ENCODE data around the gene NDFIP1. TPM values are rescaled to one million over a fixed set of nuclear protein-coding genes. Genes with fewer than 3 reads are reported as not detected.

The NDFIP1 gene
- total RNA-seq, 5 donors from 2014 or later (not counting 1 experiment from before 2014, with no cell fraction given): 76.3 to 194 (median 90.8) TPM

DNA sequence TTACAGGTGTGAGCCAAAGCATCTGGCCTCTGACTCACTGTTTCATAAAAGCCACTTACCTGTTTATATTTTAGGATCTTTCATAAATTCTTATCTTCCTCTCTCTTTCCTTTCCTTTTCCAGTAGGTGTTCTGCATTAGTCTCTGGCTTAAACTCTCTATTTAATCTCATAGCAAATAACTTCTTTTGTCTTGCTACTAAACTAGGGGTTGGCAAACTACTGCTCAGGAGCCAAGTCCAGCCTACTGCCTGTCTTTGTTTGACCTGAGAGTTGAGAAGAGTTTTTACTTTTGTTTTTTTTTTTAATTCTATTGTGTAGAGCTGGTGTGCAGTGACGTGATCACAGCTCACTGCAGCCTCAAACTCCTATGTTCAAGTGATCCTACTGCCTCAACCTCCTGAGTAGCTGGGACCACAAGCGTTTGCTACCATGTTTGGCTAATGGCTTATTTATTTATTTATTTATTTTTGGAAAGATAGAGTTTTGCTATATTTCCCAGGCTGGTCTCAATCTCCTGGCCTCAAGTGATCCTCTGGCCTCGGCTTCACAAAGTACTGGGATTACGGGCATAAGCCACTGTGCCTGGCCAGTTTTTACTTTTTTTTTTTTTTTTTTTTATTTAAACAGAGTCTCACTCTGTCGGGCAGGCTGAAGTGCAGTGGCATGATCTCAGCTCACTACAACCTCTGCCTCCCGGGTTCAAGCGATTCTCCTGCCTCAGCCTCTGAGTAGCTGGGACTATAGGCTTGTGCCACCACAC is 5.4 kb upstream of the NDFIP1 start:
- no peaks in the 10 kb centered on the region for H3K27me3 Mint-ChIP-seq
- ChIA-PET CTCF (interaction anchor here in 1 of 2 donors (1.5 kb wide), 1 partner anchor 8 kb away, joined by 7 read pairs; no protein-coding TSS in a partner anchor), POLR2A (interaction anchor here (0.6 to 1.4 kb wide), 4 partner anchors 10 to 1302 kb away, joined by 3 to 9 read pairs (median 4); no protein-coding TSS in a partner anchor)
- H3K27ac ChIP-seq (ENCODE audit: low read length): peak overlapping the region; percentile 96
- no peaks in the 10 kb centered on the region for H3K36me3 ChIP-seq (ENCODE audit: control insufficient read depth in 2 of 2, extremely low read depth in 1 of 2, insufficient read depth in 1 of 2, low read length in 1 of 2)
- WGBS (ENCODE audit: insufficient coverage): no CpG with 5 or more reads among the region's 7 CpGs
- H3K9me3 Mint-ChIP-seq: no peaks in the 10 kb centered on the region
- peaks cover 31 to 35% of the 10 kb centered on the region in 2 experiments for H3K4me1 ChIP-seq (ENCODE audit: control insufficient read depth in 1 of 2, extremely low read depth in 1 of 2, insufficient read depth in 2 of 2, low read length in 2 of 2)
- ATAC-seq (replicated peaks in 1 of 4): no peak
- no peak overlapping the region for H3K4me3 ChIP-seq (ENCODE audit: control insufficient read depth in 1 of 2, extremely low read depth in 1 of 2, low read length in 1 of 2)
- H3K4me3 Mint-ChIP-seq: peak overlapping the region in 1 of 3 donors; percentile 4
- H3K36me3 Mint-ChIP-seq: no peaks in the 10 kb centered on the region
- H3K27ac Mint-ChIP-seq: peak overlapping the region; percentile 48 to 86
- H3K27me3 ChIP-seq (replicated peaks in 1 of 2; ENCODE audit: control insufficient read depth in 2 of 2, extremely low read depth in 1 of 2, insufficient read depth in 2 of 2, low read length in 1 of 2): no peaks in the 10 kb centered on the region
- DNase-seq: no peak
- no peaks in the 10 kb centered on the region for H3K9me3 ChIP-seq
- H3K4me1 Mint-ChIP-seq: peaks cover 60 to 77% (median 66%) of the 10 kb centered on the region in 3 donors

DNA sequence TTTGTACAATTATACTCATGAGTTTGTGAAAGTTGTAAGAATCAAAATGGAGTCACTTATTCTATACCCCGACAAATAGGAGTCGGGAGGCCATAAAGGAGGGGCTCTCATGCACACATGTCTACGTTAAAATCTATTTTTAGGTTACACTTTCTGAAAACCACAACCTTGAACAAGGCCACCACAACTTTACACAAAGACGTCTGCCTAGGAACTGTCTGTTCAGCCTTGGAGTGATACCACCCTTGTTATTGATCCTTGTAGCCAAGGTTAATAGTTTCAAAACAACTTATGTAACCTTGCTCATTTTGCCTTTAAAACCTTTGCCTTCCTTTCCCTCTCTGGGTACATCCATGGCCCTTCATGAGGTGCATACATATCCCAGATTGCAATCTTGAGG is 4.1 kb upstream of the NDFIP1 start:
- Mint-ChIP-seq H3K4me3 (peak overlapping the region in 2 of 3 donors; percentile 2 to 58), H3K36me3 (no peaks in the 10 kb centered on the region), H3K27me3 (no peaks in the 10 kb centered on the region), H3K27ac (peak overlapping the region; percentile 95 to 98), H3K9me3 (no peaks in the 10 kb centered on the region), H3K4me1 (peaks cover 53 to 71% (median 58%) of the 10 kb centered on the region in 3 donors)
- Histone ChIP-seq H3K27me3 (replicated peaks in 1 of 2; ENCODE audit: control insufficient read depth in 2 of 2, extremely low read depth in 1 of 2, insufficient read depth in 2 of 2, low read length in 1 of 2) (no peaks in the 10 kb centered on the region), H3K9me3 (no peaks in the 10 kb centered on the region), H3K27ac (ENCODE audit: low read length) (peak overlapping the region; percentile 96), H3K4me3 (ENCODE audit: control insufficient read depth in 1 of 2, extremely low read depth in 1 of 2, low read length in 1 of 2) (no peak overlapping the region), H3K36me3 (ENCODE audit: control insufficient read depth in 2 of 2, extremely low read depth in 1 of 2, insufficient read depth in 1 of 2, low read length in 1 of 2) (no peaks in the 10 kb centered on the region), H3K4me1 (ENCODE audit: control insufficient read depth in 1 of 2, extremely low read depth in 1 of 2, insufficient read depth in 2 of 2, low read length in 2 of 2) (peaks cover 29 to 39% of the 10 kb centered on the region in 2 experiments)
- peak; percentile 27 to 70 (median 32) for ATAC-seq (replicated peaks in 1 of 4)
- peak in 31 of 35 experiments; percentile 10 to 80 (median 53) for DNase-seq
- CTCF ChIA-PET: interaction anchor here in 1 of 2 donors (1.0 to 1.5 kb wide), 4 partner anchors 9 to 541 kb away, joined by 3 to 7 read pairs (median 4); no protein-coding TSS in a partner anchor
- 0% methylated on average over 2 of the region's 4 CpGs for WGBS (ENCODE audit: insufficient coverage)
- POLR2A ChIA-PET: interaction anchor here (0.7 to 1.4 kb wide), 5 partner anchors 9 to 33 kb away, joined by 3 to 5 read pairs (median 4); no protein-coding TSS in a partner anchor

- Mint-ChIP-seq H3K27ac (peak overlapping the region; percentile 95 to 98), H3K27me3 (no peaks in the 10 kb centered on the region), H3K9me3 (no peaks in the 10 kb centered on the region), H3K36me3 (no peaks in the 10 kb centered on the region), H3K4me3 (peak overlapping the region in 1 of 3 donors; percentile 58), H3K4me1 (peaks cover 62 to 72% (median 66%) of the 10 kb centered on the region in 3 donors)
- ChIA-PET POLR2A (interaction anchor here in 1 of 2 donors (1.0 kb wide), 1 partner anchor 17 kb away, joined by 3 read pairs; no protein-coding TSS in a partner anchor), CTCF (no interaction called here)
- H3K36me3 ChIP-seq (ENCODE audit: control insufficient read depth in 2 of 2, extremely low read depth in 1 of 2, insufficient read depth in 1 of 2, low read length in 1 of 2): no peaks in the 10 kb centered on the region
- no peak overlapping the region for H3K4me3 ChIP-seq (ENCODE audit: control insufficient read depth in 1 of 2, extremely low read depth in 1 of 2, low read length in 1 of 2)
- no peaks in the 10 kb centered on the region for H3K9me3 ChIP-seq
- peaks cover 42 to 45% of the 10 kb centered on the region in 2 experiments for H3K4me1 ChIP-seq (ENCODE audit: control insufficient read depth in 1 of 2, extremely low read depth in 1 of 2, insufficient read depth in 2 of 2, low read length in 2 of 2)
- ATAC-seq (replicated peaks in 1 of 4) (no peak), DNase-seq (no peak)
- WGBS (ENCODE audit: insufficient coverage): 86% methylated on average over 2 of the region's 3 CpGs
- no peaks in the 10 kb centered on the region for H3K27me3 ChIP-seq (replicated peaks in 1 of 2; ENCODE audit: control insufficient read depth in 2 of 2, extremely low read depth in 1 of 2, insufficient read depth in 2 of 2, low read length in 1 of 2)
- H3K27ac ChIP-seq (ENCODE audit: low read length): no peak overlapping the region
Observed at GRCh38 chr5:142106061-142106460, 2.5 kb upstream of the NDFIP1 start.

DNA sequence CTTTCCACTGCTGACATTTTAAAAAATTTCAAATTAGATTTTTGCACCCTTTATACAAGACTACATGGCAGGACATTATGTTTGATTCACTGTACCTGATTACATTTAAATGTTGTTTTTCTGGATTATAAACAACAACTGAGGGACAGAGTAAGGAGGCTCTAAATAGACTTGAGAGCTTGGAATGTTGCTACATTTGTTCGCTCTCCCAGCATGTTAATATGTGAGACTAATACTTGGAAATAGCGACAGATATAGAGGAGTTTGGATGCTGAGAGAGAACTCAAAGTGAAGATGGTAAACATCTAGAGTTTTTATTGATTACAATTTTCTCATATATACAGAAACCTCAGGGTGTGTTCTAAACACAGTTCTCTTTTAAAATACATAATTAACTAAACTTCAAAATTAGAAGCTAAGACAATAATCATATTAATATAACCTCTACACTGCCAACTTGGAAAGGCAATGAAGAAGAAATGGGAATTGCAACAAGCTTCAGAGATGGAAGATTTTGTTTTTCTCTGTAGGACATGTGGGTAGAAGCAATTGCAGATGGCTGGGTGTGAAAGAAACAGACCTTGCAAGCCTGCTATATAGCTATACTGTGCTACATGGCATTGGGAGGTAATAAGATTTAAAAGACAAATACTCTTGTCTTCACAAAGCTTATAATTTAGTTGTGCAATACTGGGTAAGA is 1.4 kb upstream of the NDFIP1 start:
- ChIA-PET POLR2A (interaction anchor here (0.6 to 4.0 kb wide), 8 partner anchors 12 to 384 kb away, joined by 3 to 49 read pairs (median 4); no protein-coding TSS in a partner anchor), CTCF (interaction anchor here (0.9 to 4.9 kb wide), 5 partner anchors 10 to 116 kb away, joined by 3 to 48 read pairs (median 5); partner anchors contain the start of gene GNPDA1 (in 1 of the 2))
- DNase-seq: no peak
- no peaks in the 10 kb centered on the region for H3K36me3 ChIP-seq (ENCODE audit: control insufficient read depth in 2 of 2, extremely low read depth in 1 of 2, insufficient read depth in 1 of 2, low read length in 1 of 2)
- H3K4me1 ChIP-seq (ENCODE audit: control insufficient read depth in 1 of 2, extremely low read depth in 1 of 2, insufficient read depth in 2 of 2, low read length in 2 of 2): peaks cover 47 to 49% of the 10 kb centered on the region in 2 experiments
- Mint-ChIP-seq H3K36me3 (no peaks in the 10 kb centered on the region), H3K27ac (peak overlapping the region; percentile 95 to 98), H3K9me3 (no peaks in the 10 kb centered on the region), H3K4me3 (peak overlapping the region; percentile 43 to 99 (median 82)), H3K27me3 (no peaks in the 10 kb centered on the region), H3K4me1 (peaks cover 66 to 78% (median 71%) of the 10 kb centered on the region in 3 donors)
- H3K27ac ChIP-seq (ENCODE audit: low read length): peak overlapping the region; percentile 92
- H3K27me3 ChIP-seq (replicated peaks in 1 of 2; ENCODE audit: control insufficient read depth in 2 of 2, extremely low read depth in 1 of 2, insufficient read depth in 2 of 2, low read length in 1 of 2): no peaks in the 10 kb centered on the region
- ATAC-seq (replicated peaks in 1 of 4): no peak
- H3K4me3 ChIP-seq (ENCODE audit: control insufficient read depth in 1 of 2, extremely low read depth in 1 of 2, low read length in 1 of 2): no peak overlapping the region
- no peaks in the 10 kb centered on the region for H3K9me3 ChIP-seq
- no CpG with 5 or more reads among the region's 2 CpGs for WGBS (ENCODE audit: insufficient coverage)

GRCh38 chr5:142107736-142108431 is 695 bp upstream of the NDFIP1 start:
- Mint-ChIP-seq H3K4me3 (peak overlapping the region; percentile 75 to 99 (median 82)), H3K36me3 (peaks cover 3% of the 10 kb centered on the region), H3K9me3 (no peaks in the 10 kb centered on the region), H3K27ac (peak overlapping the region; percentile 95 to 98), H3K27me3 (no peaks in the 10 kb centered on the region), H3K4me1 (peaks cover 67 to 81% (median 75%) of the 10 kb centered on the region in 3 donors)
- ATAC-seq (replicated peaks in 1 of 4): no peak
- peaks cover 49 to 53% of the 10 kb centered on the region in 2 experiments for H3K4me1 ChIP-seq (ENCODE audit: control insufficient read depth in 1 of 2, extremely low read depth in 1 of 2, insufficient read depth in 2 of 2, low read length in 2 of 2)
- 53% methylated on average over 6 of the region's 11 CpGs for WGBS (ENCODE audit: insufficient coverage)
- H3K27ac ChIP-seq (ENCODE audit: low read length): peak overlapping the region; percentile 92
- H3K4me3 ChIP-seq (ENCODE audit: control insufficient read depth in 1 of 2, extremely low read depth in 1 of 2, low read length in 1 of 2): peak overlapping the region; percentile 17 to 35
- ChIA-PET POLR2A (interaction anchor here (0.6 to 4.0 kb wide), 11 partner anchors 12 to 383 kb away, joined by 3 to 49 read pairs (median 3); no protein-coding TSS in a partner anchor), CTCF (interaction anchor here (0.6 to 4.9 kb wide), 6 partner anchors 10 to 117 kb away, joined by 3 to 48 read pairs (median 6); partner anchors contain the start of gene GNPDA1 (in 1 of the 2))
- H3K9me3 ChIP-seq: no peaks in the 10 kb centered on the region
- no peaks in the 10 kb centered on the region for H3K36me3 ChIP-seq (ENCODE audit: control insufficient read depth in 2 of 2, extremely low read depth in 1 of 2, insufficient read depth in 1 of 2, low read length in 1 of 2)
- no peak for DNase-seq
- H3K27me3 ChIP-seq (replicated peaks in 1 of 2; ENCODE audit: control insufficient read depth in 2 of 2, extremely low read depth in 1 of 2, insufficient read depth in 2 of 2, low read length in 1 of 2): no peaks in the 10 kb centered on the region
